ENCODE measurements around the gene MYB. TPM values are rescaled to one million over a fixed set of nuclear protein-coding genes. Genes with fewer than 3 reads are reported as not detected.

Gene MYB
- total RNA-seq, 1 experiment from 2014 or later: 3.7 TPM

- Histone ChIP-seq H3K27ac (ENCODE audit: low read depth, low read length) (no peak overlapping the region), H3K36me3 (ENCODE audit: control insufficient read depth in 1 of 2, insufficient read depth in 2 of 2, low read length in 2 of 2) (0 out of 4 replicates have a peak, but pooled peaks cover 0 to 2% of the 10 kb centered on the region in 2 experiments), H3K4me1 (ENCODE audit: control insufficient read depth in 1 of 2, insufficient read depth in 2 of 2, low read length in 2 of 2) (no peaks in the 10 kb centered on the region), H2AFZ (ENCODE audit: low read depth, low read length, poor library complexity, severe bottlenecking) (no peak overlapping the region), H3K4me2 (ENCODE audit: low read length) (no peak overlapping the region), H3K4me3 (replicated peaks in 1 of 2; ENCODE audit: low read depth in 1 of 2, low read length in 2 of 2) (no peak overlapping the region), H3K9me2 (ENCODE audit: insufficient read depth) (no peaks in the 10 kb centered on the region), H3K9me3 (ENCODE audit: control insufficient read depth in 1 of 2, insufficient read depth in 1 of 2, low read depth in 1 of 2, low read length in 2 of 2) (no peaks in the 10 kb centered on the region), H3K79me2 (ENCODE audit: insufficient read depth, low read length) (no peaks in the 10 kb centered on the region), H3K27me3 (ENCODE audit: insufficient read depth, low read length) (no peaks in the 10 kb centered on the region), H4K20me1 (ENCODE audit: insufficient read depth) (no peaks in the 10 kb centered on the region), H3K9ac (ENCODE audit: low read length) (no peak overlapping the region)
- intact Hi-C loops (cut with micrococcal nuclease): no loop called here
- no TSS peak for BruUV-seq (replicated peaks)
- TF ChIP-seq JUND (IDR thresholded peaks at IDR 0.05): no peak
- TF ChIP-seq YY1 (IDR thresholded peaks at IDR 0.05; ENCODE audit: extremely low read depth, insufficient replicate concordance, low read depth, low read length): no peak
- TF ChIP-seq MAX (IDR thresholded peaks at IDR 0.05): no peak
- TF ChIP-seq POLR2A (IDR thresholded peaks at IDR 0.05; ENCODE audit: borderline replicate concordance, extremely low read depth, insufficient read depth, insufficient read length): no peak
- no peak for TF ChIP-seq TCF7L2 (IDR thresholded peaks at IDR 0.05; ENCODE audit: borderline replicate concordance, extremely low read depth, insufficient read depth, insufficient read length)
- TF ChIP-seq CBX3 (IDR thresholded peaks at IDR 0.05; ENCODE audit: low read depth): no peak
- TF ChIP-seq ZFX (IDR thresholded peaks at IDR 0.05): no peak
- TF ChIP-seq SIN3A (IDR thresholded peaks at IDR 0.05; ENCODE audit: low read depth): no peak
- TF ChIP-seq EGR1 (IDR thresholded peaks at IDR 0.05; ENCODE audit: low read depth): no peak
- no peak for TF ChIP-seq ZNF274 (IDR thresholded peaks at IDR 0.05; ENCODE audit: low read depth, low read length)
- no peak for TF ChIP-seq POLR2AphosphoS5 (IDR thresholded peaks at IDR 0.05; ENCODE audit: low read depth, low read length)
- no peak for TF ChIP-seq CEBPB (IDR thresholded peaks at IDR 0.05; ENCODE audit: low read depth)
- TF ChIP-seq ELF1 (IDR thresholded peaks at IDR 0.05; ENCODE audit: borderline replicate concordance, low read depth): no peak
- no peak for TF ChIP-seq SRF (IDR thresholded peaks at IDR 0.05; ENCODE audit: low read depth)
- TF ChIP-seq EZH2phosphoT487 (IDR thresholded peaks at IDR 0.05; ENCODE audit: borderline replicate concordance): no peak
- TF ChIP-seq CTCF (IDR thresholded peaks at IDR 0.05 in 2 of 3, conservative IDR thresholded peaks at IDR 0.05 in 1 of 3; ENCODE audit: borderline replicate concordance in 1 of 3, insufficient read depth in 1 of 3, low read depth in 2 of 3, low read length in 2 of 3): no peak
- no peak for TF ChIP-seq ATF3 (IDR thresholded peaks at IDR 0.05)
- no peak for TF ChIP-seq REST (IDR thresholded peaks at IDR 0.05; ENCODE audit: low read depth)
- no peak for TF ChIP-seq RAD21 (IDR thresholded peaks at IDR 0.05; ENCODE audit: low read depth)
- ChIA-PET POLR2A (no interaction called here), RAD21 (ENCODE audit: low non-redundant PET in 1 of 2, low total read pairs in 2 of 2, uncharacterized antibody in 2 of 2, unreplicated experiment in 2 of 2) (no interaction called here), CTCF (no interaction called here)
- ATAC-seq (no peak), DNase-seq (ENCODE audit: low read depth, low spot score) (no peak)
Observed at GRCh38 chr6:135192256-135193174, 11.4 kb downstream of the MYB start.
